ENCODE results near the gene COL4A6.

COL4A6 gene

DNA sequence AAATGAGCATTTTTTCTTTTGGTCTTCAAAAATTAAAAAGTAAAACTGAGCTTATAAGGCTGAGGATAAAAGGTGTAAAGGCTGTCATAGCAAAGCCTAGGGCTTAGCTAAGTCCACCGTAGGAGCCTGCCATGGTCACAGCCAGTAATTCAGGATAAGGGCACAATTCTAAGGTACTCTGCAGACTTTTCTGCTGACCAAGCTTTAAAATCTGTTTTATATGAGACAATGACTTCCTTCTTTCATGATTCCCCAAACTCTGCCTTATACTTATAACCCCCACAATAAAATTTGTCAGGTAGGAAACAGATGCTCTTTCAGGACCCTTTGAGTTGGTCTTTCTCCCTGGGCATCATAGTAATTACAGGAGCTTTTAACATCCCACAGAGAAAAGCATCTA lies 138.5 kb downstream of the COL4A6 start:
- H3K4me1 ChIP-seq (ENCODE audit: control insufficient read depth, low read length), result no peaks in the 10 kb centered on the region
- no peak for TF ChIP-seq EZH2phosphoT487 (IDR thresholded peaks at IDR 0.05; ENCODE audit: borderline replicate concordance, low read length)
- H3K36me3 ChIP-seq (ENCODE audit: control insufficient read depth, low read length), result no peaks in the 10 kb centered on the region
- H3K27ac ChIP-seq (ENCODE audit: low read depth, low read length), result no peak overlapping the region
- no peak overlapping the region for H3K4me3 ChIP-seq (ENCODE audit: low read length)
- no peaks in the 10 kb centered on the region for H4K20me1 ChIP-seq (ENCODE audit: control insufficient read depth, insufficient read depth, low read depth, low read length)
- H3F3A ChIP-seq (ENCODE audit: control insufficient read depth, insufficient read depth), result no peaks in the 10 kb centered on the region
- no peaks in the 10 kb centered on the region for H3K79me2 ChIP-seq (ENCODE audit: control insufficient read depth, low read length)
- H3K4me2 ChIP-seq (ENCODE audit: low read length), result no peak overlapping the region
- no peaks in the 10 kb centered on the region for H3K27me3 ChIP-seq (ENCODE audit: control insufficient read depth, low read length)
- H3K9me2 ChIP-seq (replicated peaks; ENCODE audit: control insufficient read depth, low read length), result no peaks in the 10 kb centered on the region
- no peaks in the 10 kb centered on the region for H3K9me3 ChIP-seq (ENCODE audit: control insufficient read depth, insufficient read depth, low read length)

DNA sequence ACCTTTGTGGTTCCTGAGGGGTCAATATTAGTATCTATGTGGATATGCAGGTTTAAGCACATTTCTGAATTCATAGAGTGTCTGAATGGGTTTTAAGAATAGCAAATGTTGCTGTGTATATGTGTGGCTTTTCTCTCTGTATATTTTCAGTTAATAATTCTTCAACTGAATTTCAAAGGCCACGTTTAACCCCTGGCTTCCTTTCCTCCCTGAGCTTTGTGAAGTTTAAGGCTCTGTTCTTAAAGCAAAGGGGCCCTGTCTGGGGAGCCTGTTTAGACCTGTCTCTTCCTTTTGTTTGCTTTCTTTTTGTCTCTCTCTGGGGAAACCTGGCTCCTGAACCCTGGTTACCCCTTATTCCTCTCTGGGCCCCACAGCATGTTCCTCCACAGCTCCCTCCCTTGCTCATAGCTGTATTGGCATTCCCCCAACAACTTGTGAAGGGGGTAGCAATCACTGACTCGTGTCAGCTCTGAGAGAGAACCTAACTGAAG lies 139.1 kb downstream of the COL4A6 start:
- H3K27ac ChIP-seq (ENCODE audit: low read depth, low read length), result no peak overlapping the region
- TF ChIP-seq, protein P1, sequence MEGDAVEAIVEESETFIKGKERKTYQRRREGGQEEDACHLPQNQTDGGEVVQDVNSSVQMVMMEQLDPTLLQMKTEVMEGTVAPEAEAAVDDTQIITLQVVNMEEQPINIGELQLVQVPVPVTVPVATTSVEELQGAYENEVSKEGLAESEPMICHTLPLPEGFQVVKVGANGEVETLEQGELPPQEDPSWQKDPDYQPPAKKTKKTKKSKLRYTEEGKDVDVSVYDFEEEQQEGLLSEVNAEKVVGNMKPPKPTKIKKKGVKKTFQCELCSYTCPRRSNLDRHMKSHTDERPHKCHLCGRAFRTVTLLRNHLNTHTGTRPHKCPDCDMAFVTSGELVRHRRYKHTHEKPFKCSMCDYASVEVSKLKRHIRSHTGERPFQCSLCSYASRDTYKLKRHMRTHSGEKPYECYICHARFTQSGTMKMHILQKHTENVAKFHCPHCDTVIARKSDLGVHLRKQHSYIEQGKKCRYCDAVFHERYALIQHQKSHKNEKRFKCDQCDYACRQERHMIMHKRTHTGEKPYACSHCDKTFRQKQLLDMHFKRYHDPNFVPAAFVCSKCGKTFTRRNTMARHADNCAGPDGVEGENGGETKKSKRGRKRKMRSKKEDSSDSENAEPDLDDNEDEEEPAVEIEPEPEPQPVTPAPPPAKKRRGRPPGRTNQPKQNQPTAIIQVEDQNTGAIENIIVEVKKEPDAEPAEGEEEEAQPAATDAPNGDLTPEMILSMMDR (IDR thresholded peaks at IDR 0.05; ENCODE audit: low read depth, low read length, poor library complexity, severe bottlenecking), result no peak
- no peak for TF ChIP-seq EZH2phosphoT487 (IDR thresholded peaks at IDR 0.05; ENCODE audit: borderline replicate concordance, low read length)

DNA sequence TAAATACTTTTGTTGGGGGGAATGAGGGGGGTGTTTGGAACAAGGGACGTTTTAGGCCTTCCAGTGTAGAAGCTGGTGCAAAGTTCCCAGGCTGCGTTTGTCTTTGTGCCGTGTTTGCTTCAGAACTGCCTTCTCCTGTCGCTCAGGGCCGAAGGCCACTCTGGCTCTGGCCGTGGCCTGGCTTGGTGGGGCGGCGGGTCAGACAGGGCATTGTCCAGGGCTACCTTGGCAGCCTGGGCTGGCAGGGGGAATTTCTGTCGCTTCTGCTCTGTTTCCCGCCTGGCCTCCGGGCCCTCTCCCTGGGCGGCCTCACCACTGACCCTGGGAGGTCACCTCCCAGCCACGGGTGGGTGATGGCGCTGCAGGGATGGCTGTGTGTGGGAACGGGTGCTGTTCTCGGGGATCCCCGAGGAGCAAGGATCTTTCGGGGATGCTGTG lies 140.0 kb downstream of the COL4A6 start:
- Histone ChIP-seq H4K20me1 (ENCODE audit: control insufficient read depth, insufficient read depth, low read depth, low read length) (no peaks in the 10 kb centered on the region), H3K27me3 (ENCODE audit: control insufficient read depth, low read length) (no peaks in the 10 kb centered on the region)
- no peak for TF ChIP-seq EZH2phosphoT487 (IDR thresholded peaks at IDR 0.05; ENCODE audit: borderline replicate concordance, low read length)
- TF ChIP-seq, protein P1 (IDR thresholded peaks at IDR 0.05; ENCODE audit: low read depth, low read length, poor library complexity, severe bottlenecking), result no peak

More for the DNA sequence above, 139.1 kb downstream of the COL4A6 start:
- Histone ChIP-seq H3K79me2 (ENCODE audit: control insufficient read depth, low read length) (no peaks in the 10 kb centered on the region), H3K9me3 (ENCODE audit: control insufficient read depth, insufficient read depth, low read length) (no peaks in the 10 kb centered on the region), H3K4me2 (ENCODE audit: low read length) (no peak overlapping the region), H3K27me3 (ENCODE audit: control insufficient read depth, low read length) (no peaks in the 10 kb centered on the region), H3F3A (ENCODE audit: control insufficient read depth, insufficient read depth) (no peaks in the 10 kb centered on the region), H4K20me1 (ENCODE audit: control insufficient read depth, insufficient read depth, low read depth, low read length) (no peaks in the 10 kb centered on the region), H3K9me2 (replicated peaks; ENCODE audit: control insufficient read depth, low read length) (no peaks in the 10 kb centered on the region), H3K4me1 (ENCODE audit: control insufficient read depth, low read length) (no peaks in the 10 kb centered on the region), H3K36me3 (ENCODE audit: control insufficient read depth, low read length) (no peaks in the 10 kb centered on the region), H3K4me3 (ENCODE audit: low read length) (no peak overlapping the region)

DNA sequence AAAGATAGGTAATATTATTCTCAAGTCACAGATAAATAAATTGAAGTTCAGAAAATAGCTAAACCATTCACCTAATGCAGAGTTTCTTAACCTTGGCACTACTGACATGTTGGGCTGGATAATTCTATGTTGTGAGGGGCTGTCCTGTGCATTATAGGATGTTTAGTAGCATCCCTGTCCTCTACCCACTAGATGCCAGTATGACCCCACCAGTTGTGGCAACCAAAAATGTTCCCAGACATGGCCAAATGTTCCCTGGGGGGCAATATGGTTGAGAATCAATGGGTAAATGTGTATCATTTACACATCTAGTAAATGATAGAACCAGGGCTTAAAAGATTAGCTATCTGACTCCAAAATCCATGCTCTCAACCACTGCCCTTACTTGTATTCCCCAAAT lies 140.9 kb downstream of the COL4A6 start:
- H3F3A ChIP-seq (ENCODE audit: control insufficient read depth, insufficient read depth), result no peaks in the 10 kb centered on the region
- H3K9me2 ChIP-seq (replicated peaks; ENCODE audit: control insufficient read depth, low read length), result no peaks in the 10 kb centered on the region

More for the DNA sequence above, 140.0 kb downstream of the COL4A6 start:
- H3K4me3 ChIP-seq (ENCODE audit: low read length), result no peak overlapping the region
- H3K4me1 ChIP-seq (ENCODE audit: control insufficient read depth, low read length), result no peaks in the 10 kb centered on the region
- no peaks in the 10 kb centered on the region for H3K79me2 ChIP-seq (ENCODE audit: control insufficient read depth, low read length)
- no peaks in the 10 kb centered on the region for H3K9me2 ChIP-seq (replicated peaks; ENCODE audit: control insufficient read depth, low read length)
- no peak overlapping the region for H3K27ac ChIP-seq (ENCODE audit: low read depth, low read length)
- no peak overlapping the region for H3K4me2 ChIP-seq (ENCODE audit: low read length)
- H3K9me3 ChIP-seq (ENCODE audit: control insufficient read depth, insufficient read depth, low read length), result no peaks in the 10 kb centered on the region
- no peaks in the 10 kb centered on the region for H3F3A ChIP-seq (ENCODE audit: control insufficient read depth, insufficient read depth)
- H3K36me3 ChIP-seq (ENCODE audit: control insufficient read depth, low read length), result no peaks in the 10 kb centered on the region

More for the DNA sequence above, 140.9 kb downstream of the COL4A6 start:
- Histone ChIP-seq H4K20me1 (ENCODE audit: control insufficient read depth, insufficient read depth, low read depth, low read length) (no peaks in the 10 kb centered on the region), H3K4me3 (ENCODE audit: low read length) (no peak overlapping the region), H3K36me3 (ENCODE audit: control insufficient read depth, low read length) (no peaks in the 10 kb centered on the region), H3K27me3 (ENCODE audit: control insufficient read depth, low read length) (no peaks in the 10 kb centered on the region), H3K9me3 (ENCODE audit: control insufficient read depth, insufficient read depth, low read length) (no peaks in the 10 kb centered on the region), H3K4me1 (ENCODE audit: control insufficient read depth, low read length) (no peaks in the 10 kb centered on the region), H3K4me2 (ENCODE audit: low read length) (no peak overlapping the region), H3K79me2 (ENCODE audit: control insufficient read depth, low read length) (no peaks in the 10 kb centered on the region), H3K27ac (ENCODE audit: low read depth, low read length) (no peak overlapping the region)
- TF ChIP-seq EZH2phosphoT487 (IDR thresholded peaks at IDR 0.05; ENCODE audit: borderline replicate concordance, low read length), result no peak
- TF ChIP-seq, protein P1 (IDR thresholded peaks at IDR 0.05; ENCODE audit: low read depth, low read length, poor library complexity, severe bottlenecking), result no peak

Measured in DOHH2 (cell line).